NCI-H524 (cell line): ENCODE data around the gene UBAP1.
A peak's percentile ranks its signal among the peaks of the same experiment; 100 is the strongest.
"Not testable (repeated sequence)": the region's sequence is repeated elsewhere in the genome, so short reads cannot be mapped to it uniquely, and the experiment has no call there.

Experiments used
- DNase-seq, 2 experiments: peaks; one replicate each; lab custom pipeline; 2025; lab: John Stamatoyannopoulos, UW

UBAP1 gene

GRCh38 chr9:34226144-34226760, 47.4 kb downstream of the UBAP1 start:
- not testable (repeated sequence) for DNase-seq

- DNase-seq = no peak
Measured at GRCh38 chr9:34227445-34227844, 48.6 kb downstream of the UBAP1 start.

GRCh38 chr9:34230556-34230955, 51.7 kb downstream of the UBAP1 start:
- DNase-seq = no peak

GRCh38 chr9:34232201-34232600, 53.4 kb downstream of the UBAP1 start:
- no peak for DNase-seq

- peak; percentile 46 to 89 for DNase-seq
Measured at GRCh38 chr9:34233672-34234071, 54.8 kb downstream of the UBAP1 start.

GRCh38 chr9:34237836-34238235, 59.0 kb downstream of the UBAP1 start:
- DNase-seq = no peak

GRCh38 chr9:34240006-34240405, 61.2 kb downstream of the UBAP1 start:
- peak in 1 of 2 experiments; percentile 20 for DNase-seq

- no peak for DNase-seq
Measured at GRCh38 chr9:34242830-34243229, 64.0 kb downstream of the UBAP1 start.

- not testable (repeated sequence) for DNase-seq
Measured at GRCh38 chr9:34245212-34245611, 66.4 kb downstream of the UBAP1 start.

GRCh38 chr9:34246453-34246852, 67.6 kb downstream of the UBAP1 start:
- peak in 1 of 2 experiments; percentile 8 for DNase-seq

GRCh38 chr9:34247782-34248181, 68.9 kb downstream of the UBAP1 start:
- DNase-seq = not testable (repeated sequence)

- DNase-seq = no peak
Measured at GRCh38 chr9:34249274-34249673, 70.4 kb downstream of the UBAP1 start.

- DNase-seq = no peak
Measured at GRCh38 chr9:34250721-34251120, 71.9 kb downstream of the UBAP1 start.

- DNase-seq = no peak
Measured at GRCh38 chr9:34252016-34252415, 73.2 kb downstream of the UBAP1 start.

GRCh38 chr9:34252670-34253459, 74.0 kb downstream of the UBAP1 start:
- DNase-seq = peak in 1 of 2 experiments; percentile 46

GRCh38 chr9:34253460-34253837, 74.6 kb downstream of the UBAP1 start:
- no peak for DNase-seq

GRCh38 chr9:34254141-34254913, 75.5 kb downstream of the UBAP1 start:
- no peak for DNase-seq

- DNase-seq = peak in 1 of 2 experiments; percentile 6
Measured at GRCh38 chr9:34254966-34255825, 76.4 kb downstream of the UBAP1 start.

GRCh38 chr9:34256104-34256503, 77.3 kb downstream of the UBAP1 start:
- DNase-seq = peak in 1 of 2 experiments; percentile 41

GRCh38 chr9:34256987-34257585, 78.2 kb downstream of the UBAP1 start:
- DNase-seq = no peak

GRCh38 chr9:34259315-34259714, 80.5 kb downstream of the UBAP1 start:
- no peak for DNase-seq
